ENCODE data around the gene CNGA4.
"Not testable (repeated sequence)": the region's sequence is repeated elsewhere in the genome, so short reads cannot be mapped to it uniquely, and the experiment has no call there.

Gene CNGA4

DNA sequence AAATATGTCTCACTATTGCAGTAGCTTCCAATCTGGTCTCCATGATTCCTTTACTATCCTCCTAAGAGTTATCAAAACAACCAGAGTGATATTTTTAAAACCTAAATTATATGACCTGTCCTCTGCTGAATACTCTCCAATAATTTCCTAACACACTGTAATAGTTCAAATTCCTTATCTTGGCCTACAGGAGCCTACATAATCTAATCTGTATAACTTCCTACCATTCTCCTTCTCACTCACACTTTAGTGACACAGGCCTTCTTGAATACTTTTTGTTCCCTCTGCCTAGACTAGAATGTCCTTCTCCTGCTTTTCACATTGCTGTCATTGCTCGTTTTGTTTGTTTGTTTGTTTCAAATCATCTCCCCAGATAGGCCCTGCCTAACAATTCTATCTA lies 13.9 kb upstream of the CNGA4 start:
- DNase-seq (ENCODE audit: low spot score) = no peak

- DNase-seq (ENCODE audit: low spot score) = no peak
Measured at GRCh38 chr11:6225896-6226295, 13.0 kb upstream of the CNGA4 start.

GRCh38 chr11:6228520-6228919 lies 10.4 kb upstream of the CNGA4 start:
- no peak for DNase-seq (ENCODE audit: low spot score)

- DNase-seq (ENCODE audit: low spot score) = peak; percentile 19
Measured at GRCh38 chr11:6229911-6230310, 9.0 kb upstream of the CNGA4 start.

DNA sequence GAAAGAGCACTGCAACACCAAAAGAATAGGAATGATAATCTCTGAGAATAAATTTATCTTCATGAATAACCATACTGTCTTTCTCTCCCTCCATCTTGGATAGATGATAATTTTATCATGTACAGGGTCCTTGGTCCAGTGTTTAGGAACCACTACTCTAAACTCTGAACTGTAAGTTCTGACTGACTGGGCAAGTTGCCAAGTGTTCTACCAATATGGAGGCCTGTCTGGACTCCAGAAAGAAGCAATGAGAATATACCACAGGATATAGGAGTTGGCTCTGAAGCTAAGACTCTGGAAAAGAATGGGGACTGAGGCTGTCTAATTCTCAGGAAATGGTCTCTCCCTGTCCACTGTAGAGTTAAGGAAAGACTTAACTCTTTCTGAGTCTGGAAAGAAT lies 6.0 kb upstream of the CNGA4 start:
- DNase-seq (ENCODE audit: low spot score) = no peak

GRCh38 chr11:6233984-6234386 lies 4.9 kb upstream of the CNGA4 start:
- DNase-seq (ENCODE audit: low spot score) = no peak

GRCh38 chr11:6234387-6235107 lies 4.3 kb upstream of the CNGA4 start, which contains the start of gene FHIP1B:
FHIP1B (minus strand) TSS chr11:6234636; CDS start chr11:6224516, 10,120 bp downstream.
- peak; percentile 100 for DNase-seq (ENCODE audit: low spot score)

GRCh38 chr11:6237266-6237665 lies 1.6 kb upstream of the CNGA4 start:
- DNase-seq (ENCODE audit: low spot score) = no peak

- DNase-seq (ENCODE audit: low spot score) = no peak
Measured at GRCh38 chr11:6237761-6238302, 1.1 kb upstream of the CNGA4 start.

- no peak for DNase-seq (ENCODE audit: low spot score)
Measured at GRCh38 chr11:6240139-6240538, 1.2 kb downstream of the CNGA4 start.

DNA sequence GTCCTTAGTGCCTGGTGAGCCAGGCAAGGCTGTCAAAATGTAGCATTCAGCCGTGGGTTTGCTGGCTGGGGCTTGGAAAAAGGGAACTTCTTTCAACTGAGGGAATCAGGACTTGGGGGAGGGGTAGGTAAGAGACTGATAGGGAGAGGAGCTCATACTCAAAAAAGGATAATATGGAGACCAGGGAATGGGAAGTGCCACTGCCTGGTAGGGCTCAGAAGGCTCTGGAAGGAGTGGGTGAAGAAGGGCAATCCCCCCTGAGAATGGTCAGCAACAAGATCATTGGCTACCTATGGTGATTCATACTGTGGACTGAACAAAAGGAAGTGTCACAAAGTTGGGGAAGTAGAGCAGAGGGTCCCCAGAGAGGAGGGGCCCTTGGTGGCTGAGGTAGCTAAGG lies 1.9 kb downstream of the CNGA4 start:
- DNase-seq (ENCODE audit: low spot score) = no peak

GRCh38 chr11:6241316-6241715 lies 2.4 kb downstream of the CNGA4 start:
- no peak for DNase-seq (ENCODE audit: low spot score)

GRCh38 chr11:6245536-6245935 lies 6.6 kb downstream of the CNGA4 start:
- no peak for DNase-seq (ENCODE audit: low spot score)

GRCh38 chr11:6248248-6248647 lies 9.4 kb downstream of the CNGA4 start:
- no peak for DNase-seq (ENCODE audit: low spot score)

DNA sequence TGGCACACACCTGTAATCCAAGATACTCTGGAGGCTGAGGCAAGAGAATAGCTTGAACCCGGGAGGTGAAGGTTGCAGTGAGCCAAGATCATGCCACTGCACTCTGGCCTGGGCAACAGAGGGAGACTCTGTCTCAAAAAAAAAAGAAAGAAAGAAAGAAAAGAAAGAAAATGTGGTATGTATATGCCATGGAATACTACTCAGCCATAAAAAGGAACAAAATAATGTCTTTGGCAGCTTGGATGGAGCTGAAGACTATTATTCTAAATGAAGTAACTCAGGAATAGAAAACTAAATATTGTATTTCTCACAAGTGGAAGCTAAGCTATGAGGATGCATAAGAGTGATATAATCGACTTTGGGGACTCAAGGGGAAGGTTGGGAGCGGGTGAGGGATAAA lies 10.0 kb downstream of the CNGA4 start:
- not testable (repeated sequence) for DNase-seq (ENCODE audit: low spot score)

GRCh38 chr11:6249770-6250555 lies 11.1 kb downstream of the CNGA4 start:
- DNase-seq (ENCODE audit: low spot score) = peak; percentile 68

- DNase-seq (ENCODE audit: low spot score) = peak; percentile 79
Measured at GRCh38 chr11:6251120-6251733, 12.3 kb downstream of the CNGA4 start.

DNA sequence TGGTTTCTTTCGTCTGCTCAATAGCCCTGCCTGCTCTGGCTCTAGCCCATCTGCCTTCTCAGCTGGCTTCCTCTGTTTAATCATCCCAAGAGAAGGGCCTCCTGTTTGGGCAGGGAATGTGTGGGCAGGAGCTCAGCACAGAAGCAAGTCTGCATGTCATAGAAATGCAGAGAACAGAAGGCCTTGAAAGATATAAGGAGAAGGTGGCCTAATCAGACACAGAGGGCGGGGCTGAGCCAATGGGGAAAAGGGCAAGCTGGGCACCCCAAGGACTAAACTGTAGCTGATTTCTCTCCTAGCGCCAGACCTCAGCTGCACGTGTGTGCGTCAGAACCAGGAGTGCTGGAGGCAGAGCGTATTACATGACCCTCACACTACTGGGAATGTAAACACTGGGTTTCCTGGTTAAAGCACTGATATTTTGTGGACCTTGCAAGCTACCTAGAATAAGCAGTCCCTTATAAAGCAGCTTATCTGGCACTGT lies 13.1 kb downstream of the CNGA4 start:
- DNase-seq (ENCODE audit: low spot score) = no peak

GRCh38 chr11:6253197-6253596 lies 14.3 kb downstream of the CNGA4 start:
- no peak for DNase-seq (ENCODE audit: low spot score)

GRCh38 chr11:6258141-6258540 lies 19.3 kb downstream of the CNGA4 start:
- no peak for DNase-seq (ENCODE audit: low spot score)

GRCh38 chr11:6258571-6259081 lies 19.7 kb downstream of the CNGA4 start:
- DNase-seq (ENCODE audit: low spot score) = no peak

DNA sequence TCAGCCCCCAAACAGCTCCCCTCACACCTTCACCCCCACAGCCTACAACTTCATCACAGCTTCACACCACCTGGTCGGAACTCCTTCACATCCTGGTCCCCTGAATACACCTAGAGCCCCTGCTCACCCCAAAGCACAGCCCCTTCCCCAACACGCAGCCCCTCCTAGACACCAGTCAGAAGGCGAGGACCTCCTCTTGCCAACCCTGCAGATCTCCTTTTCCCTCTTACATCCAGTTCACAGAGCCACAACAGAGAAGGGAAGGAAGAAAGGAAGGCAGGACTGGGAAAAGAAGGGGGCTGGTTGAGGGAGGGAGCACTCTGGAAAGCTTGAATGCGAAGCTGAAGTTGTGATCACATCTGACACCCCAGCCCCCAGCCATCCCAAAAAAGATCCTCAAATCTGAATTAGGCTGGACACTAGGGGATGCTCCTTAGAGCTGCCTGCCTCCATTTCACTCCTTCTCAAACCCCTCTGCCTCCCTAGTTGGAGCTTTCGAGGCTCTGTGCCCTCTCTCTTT lies 21.4 kb downstream of the CNGA4 start:
- DNase-seq (ENCODE audit: low spot score) = no peak
